WTC11 (cell line): ENCODE results near the gene CFAP20DC. TPM values are rescaled to one million over a fixed set of nuclear protein-coding genes. Genes with fewer than 3 reads are reported as not detected.
"Not testable (repeated sequence)": the region's sequence is repeated elsewhere in the genome, so short reads cannot be mapped to it uniquely, and the experiment has no call there.

ENCODE experiments used
- ATAC-seq: fragments of 200-7000 bp; cut with Tn5 transposase; 2 replicates; pipeline ENCODE4 v1.10.0; 2021; ENCODE audit warnings: mild to moderate bottlenecking, moderate library complexity
- CTCF ChIA-PET: fragments of 300-600 bp; sonication (Branson Sonifier 250); formaldehyde crosslinking; loops from one replicate; lab custom pipeline; 2021; ENCODE audit warnings: antibody characterized with exemption; lab: Charles Lee
- POLR2A ChIA-PET: fragments of 350-600 bp; sonication (Branson Sonifier 250); formaldehyde crosslinking; loops from one replicate; lab custom pipeline; 2021; ENCODE audit warnings: antibody characterized with exemption; lab: Charles Lee
- DNase-seq: peaks from one replicate; pipeline ENCODE4 v3.0.0; 2021; ENCODE audit warnings: low spot score
- H3K27ac Mint-ChIP-seq: 2 replicates; pipeline ENCODE4 v1.8.0; 2021; ENCODE audit warnings: mixed read lengths
- H3K27me3 Mint-ChIP-seq: 2 replicates; pipeline ENCODE4 v1.8.0; 2021; ENCODE audit warnings: low read depth, mild to moderate bottlenecking, moderate library complexity, mixed read lengths
- H3K36me3 Mint-ChIP-seq: 2 replicates; pipeline ENCODE4 v1.8.0; 2021; ENCODE audit warnings: mixed read lengths
- H3K4me1 Mint-ChIP-seq: 2 replicates; pipeline ENCODE4 v1.8.0; 2022; ENCODE audit warnings: mixed read lengths
- H3K4me3 Mint-ChIP-seq: 2 replicates; pipeline ENCODE4 v1.8.0; 2021; ENCODE audit warnings: mild to moderate bottlenecking, moderate library complexity, mixed read lengths
- H3K9me3 Mint-ChIP-seq: 2 replicates; pipeline ENCODE4 v1.8.0; 2021; ENCODE audit warnings: mixed read lengths
- AR ChIP-seq: fragments of 250-450 bp; sonication (Bioruptor Pico); IDR thresholded peaks from 2 replicates; pipeline ENCODE4 v1.9.0; 2021; ENCODE audit warnings: mild to moderate bottlenecking
- CBFB ChIP-seq: sonication (generic); formaldehyde crosslinking; IDR thresholded peaks from 2 replicates; pipeline ENCODE4 v1.8.1; 2022; ENCODE audit warnings: mild to moderate bottlenecking, low read depth, missing genetic modification reagents
- CTCF ChIP-seq: fragments of 200-600 bp; IDR thresholded peaks from 2 replicates; pipeline ENCODE4 v1.8.0; 2022; ENCODE audit warnings: antibody characterized with exemption
- IRF2 ChIP-seq: sonication (generic); formaldehyde crosslinking; IDR thresholded peaks from 2 replicates; pipeline ENCODE4 v1.8.0; 2022; ENCODE audit warnings: low read depth, missing genetic modification reagents, borderline replicate concordance
- KAT7 ChIP-seq: sonication (generic); formaldehyde crosslinking; IDR thresholded peaks from 2 replicates; pipeline ENCODE4 v1.8.1; 2023; ENCODE audit warnings: missing genetic modification reagents, mild to moderate bottlenecking, borderline replicate concordance
- MYBL2 ChIP-seq: sonication (generic); formaldehyde crosslinking; IDR thresholded peaks from 2 replicates; pipeline ENCODE4 v1.8.1; 2023; ENCODE audit warnings: mild to moderate bottlenecking, moderate library complexity, missing genetic modification reagents
- NFATC4 ChIP-seq: fragments of 250-450 bp; sonication (Bioruptor Pico); IDR thresholded peaks from 2 replicates; pipeline ENCODE4 v1.9.0; 2021; ENCODE audit warnings: mild to moderate bottlenecking
- SMAD4 ChIP-seq: sonication (generic); formaldehyde crosslinking; IDR thresholded peaks from 2 replicates; pipeline ENCODE4 v1.8.0; 2022; ENCODE audit warnings: mild to moderate bottlenecking, missing genetic modification reagents
- SP1 ChIP-seq: sonication (generic); formaldehyde crosslinking; conservative IDR thresholded peaks from 2 replicates; pipeline ENCODE4 v1.8.1; 2022; ENCODE audit warnings: missing genetic modification reagents
- TP53 ChIP-seq: sonication (generic); formaldehyde crosslinking; IDR thresholded peaks from 2 replicates; pipeline ENCODE4 v1.8.1; 2023; ENCODE audit warnings: mild to moderate bottlenecking, missing genetic modification reagents
- ZNF121 ChIP-seq: sonication (generic); formaldehyde crosslinking; IDR thresholded peaks from 2 replicates; pipeline ENCODE4 v1.8.0; 2023; ENCODE audit warnings: missing genetic modification reagents
- ZNF138 ChIP-seq: sonication (generic); formaldehyde crosslinking; conservative IDR thresholded peaks from 2 replicates; pipeline ENCODE4 v1.8.1; 2022; ENCODE audit warnings: mild to moderate bottlenecking, moderate library complexity, missing genetic modification reagents
- ZNF396 ChIP-seq: fragments of 250-450 bp; sonication (Bioruptor Pico); IDR thresholded peaks from 2 replicates; pipeline ENCODE4 v1.8.0; 2021; ENCODE audit warnings: mild to moderate bottlenecking, moderate library complexity, borderline replicate concordance
- ZNF423 ChIP-seq: fragments of 250-450 bp; sonication (Bioruptor Pico); IDR thresholded peaks from 2 replicates; pipeline ENCODE4 v2.1.2; 2022; ENCODE audit warnings: mild to moderate bottlenecking, moderate library complexity
- total RNA-seq: library from RNA; stranded (reverse); gene quantifications from 3 replicates; pipeline ENCODE4 v1.2.3, GENCODE V29; 2021
- TF ChIP-seq, protein P1 (sequence below): fragments of 250-450 bp; sonication (Bioruptor Pico); conservative IDR thresholded peaks from 2 replicates; pipeline ENCODE4 v1.9.0; 2021; ENCODE audit warnings: mild to moderate bottlenecking
- TF ChIP-seq, protein P2 (sequence below): sonication (generic); formaldehyde crosslinking; IDR thresholded peaks from 2 replicates; pipeline ENCODE4 v1.8.1; 2022; ENCODE audit warnings: mild to moderate bottlenecking, moderate library complexity, missing genetic modification reagents
- TF ChIP-seq, protein P3 (sequence below): sonication (generic); formaldehyde crosslinking; IDR thresholded peaks from 2 replicates; pipeline ENCODE4 v1.8.1; 2022; ENCODE audit warnings: low read depth, missing genetic modification reagents, borderline replicate concordance
- TF ChIP-seq, protein P4 (sequence below): sonication (generic); formaldehyde crosslinking; IDR thresholded peaks from 2 replicates; pipeline ENCODE4 v1.8.1; 2022; ENCODE audit warnings: missing genetic modification reagents, borderline replicate concordance

CFAP20DC gene
- total RNA-seq, 1 experiment from 2014 or later: 4.9 TPM

- ATAC-seq (no peak), DNase-seq (no peak)
- CTCF ChIA-PET: no interaction called here
- peaks cover 5% of the 10 kb centered on the region; the same call in 1 of the 2 replicates for H3K4me1 Mint-ChIP-seq
- TF ChIP-seq ZNF138: no peak
- TF ChIP-seq NFATC4: no peak
- TF ChIP-seq, protein P1, sequence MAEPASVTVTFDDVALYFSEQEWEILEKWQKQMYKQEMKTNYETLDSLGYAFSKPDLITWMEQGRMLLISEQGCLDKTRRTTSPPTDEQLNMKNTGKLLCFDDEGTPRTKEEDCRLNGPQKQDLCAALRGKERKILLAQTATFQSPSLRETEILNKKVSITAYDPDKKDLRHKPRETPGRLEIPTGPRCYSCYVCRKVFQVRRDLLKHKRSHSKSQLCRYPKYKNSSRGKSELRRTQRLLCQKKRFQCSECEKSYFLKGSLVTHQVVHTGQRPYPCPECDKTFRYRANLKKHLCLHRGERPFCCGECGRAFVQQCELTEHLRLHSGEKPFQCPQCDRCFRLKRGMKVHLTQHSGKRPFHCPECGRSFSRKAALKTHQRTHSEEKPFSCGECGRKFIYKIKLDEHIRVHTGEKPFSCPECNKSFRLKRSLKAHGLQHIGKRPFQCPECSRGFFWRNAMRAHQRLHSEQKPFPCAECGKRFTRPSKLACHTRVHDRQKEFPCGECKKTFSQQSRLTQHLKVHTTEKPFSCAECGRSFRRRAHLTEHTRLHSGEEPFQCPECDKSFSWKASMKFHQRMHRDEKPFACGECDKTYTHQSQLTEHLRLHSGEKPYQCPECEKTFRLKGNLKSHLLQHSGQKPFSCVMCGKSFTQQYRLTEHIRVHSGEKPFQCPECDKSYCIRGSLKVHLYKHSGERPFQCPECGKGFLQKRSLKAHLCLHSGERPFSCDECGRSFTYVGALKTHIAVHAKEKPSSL: no peak
- no peak for TF ChIP-seq SP1
- no peak for TF ChIP-seq ZNF396
- TF ChIP-seq AR (CRISPR knock-in tag): no peak
- no peak overlapping the region for H3K4me3 Mint-ChIP-seq
- H3K36me3 Mint-ChIP-seq: peaks cover 5% of the 10 kb centered on the region; the same call in 1 of the 2 replicates
- POLR2A ChIA-PET: no interaction called here
- H3K9me3 Mint-ChIP-seq: peaks cover 11% of the 10 kb centered on the region; the same call in 1 of the 2 replicates
- no peaks in the 10 kb centered on the region; the same call in 1 of the 2 replicates for H3K27me3 Mint-ChIP-seq
- H3K27ac Mint-ChIP-seq: no peak overlapping the region
Measured at GRCh38 chr3:58986654-58987053, 63.2 kb downstream of the CFAP20DC start.

DNA sequence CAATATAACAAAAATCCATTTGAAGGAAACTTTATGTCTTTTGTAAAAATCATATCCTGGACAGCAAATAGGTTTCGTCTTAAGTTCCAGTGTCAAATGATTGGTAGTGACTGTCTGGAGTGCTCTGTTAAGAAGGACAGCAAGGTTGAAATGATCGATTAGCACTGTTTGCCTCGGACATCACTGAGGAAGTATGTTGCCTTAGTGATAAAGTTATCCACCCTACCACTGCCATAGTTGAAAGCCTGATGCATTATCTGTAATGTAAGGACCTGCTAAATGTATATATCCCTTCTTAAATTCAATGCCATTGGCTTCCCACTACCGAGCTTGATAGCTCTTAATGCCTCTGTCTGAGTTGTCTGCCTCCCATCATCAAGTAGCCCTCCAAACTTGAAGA lies 70.0 kb downstream of the CFAP20DC start:
- no peak for TF ChIP-seq CTCF
- H3K4me3 Mint-ChIP-seq: no peak overlapping the region
- ATAC-seq: no peak
- ChIA-PET POLR2A (no interaction called here), CTCF (no interaction called here)
- H3K27me3 Mint-ChIP-seq: no peaks in the 10 kb centered on the region; the same call in 1 of the 2 replicates
- no peak for DNase-seq
- peaks cover 5% of the 10 kb centered on the region; the same call in 1 of the 2 replicates for H3K36me3 Mint-ChIP-seq
- H3K9me3 Mint-ChIP-seq: no peaks in the 10 kb centered on the region
- H3K27ac Mint-ChIP-seq: no peak overlapping the region
- peaks cover 12% of the 10 kb centered on the region for H3K4me1 Mint-ChIP-seq

- CTCF ChIA-PET: no interaction called here
Measured at GRCh38 chr3:58973796-58974195, 76.0 kb downstream of the CFAP20DC start.

GRCh38 chr3:58967866-58968265 lies 82.0 kb downstream of the CFAP20DC start:
- H3K9me3 Mint-ChIP-seq, H3K27me3 Mint-ChIP-seq, H3K4me1 Mint-ChIP-seq, H3K4me3 Mint-ChIP-seq, CTCF ChIA-PET, H3K27ac Mint-ChIP-seq, H3K36me3 Mint-ChIP-seq, DNase-seq, POLR2A ChIA-PET, ATAC-seq: not testable (repeated sequence)

More at GRCh38 chr3:58973796-58974195, 76.0 kb downstream of the CFAP20DC start:
- no peak for ATAC-seq
- H3K9me3 Mint-ChIP-seq: no peaks in the 10 kb centered on the region
- TF ChIP-seq, protein P2, sequence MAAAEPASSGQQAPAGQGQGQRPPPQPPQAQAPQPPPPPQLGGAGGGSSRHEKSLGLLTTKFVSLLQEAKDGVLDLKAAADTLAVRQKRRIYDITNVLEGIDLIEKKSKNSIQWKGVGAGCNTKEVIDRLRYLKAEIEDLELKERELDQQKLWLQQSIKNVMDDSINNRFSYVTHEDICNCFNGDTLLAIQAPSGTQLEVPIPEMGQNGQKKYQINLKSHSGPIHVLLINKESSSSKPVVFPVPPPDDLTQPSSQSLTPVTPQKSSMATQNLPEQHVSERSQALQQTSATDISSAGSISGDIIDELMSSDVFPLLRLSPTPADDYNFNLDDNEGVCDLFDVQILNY (CRISPR knock-in tag): no peak
- no peak for TF ChIP-seq TP53
- TF ChIP-seq, protein P3, sequence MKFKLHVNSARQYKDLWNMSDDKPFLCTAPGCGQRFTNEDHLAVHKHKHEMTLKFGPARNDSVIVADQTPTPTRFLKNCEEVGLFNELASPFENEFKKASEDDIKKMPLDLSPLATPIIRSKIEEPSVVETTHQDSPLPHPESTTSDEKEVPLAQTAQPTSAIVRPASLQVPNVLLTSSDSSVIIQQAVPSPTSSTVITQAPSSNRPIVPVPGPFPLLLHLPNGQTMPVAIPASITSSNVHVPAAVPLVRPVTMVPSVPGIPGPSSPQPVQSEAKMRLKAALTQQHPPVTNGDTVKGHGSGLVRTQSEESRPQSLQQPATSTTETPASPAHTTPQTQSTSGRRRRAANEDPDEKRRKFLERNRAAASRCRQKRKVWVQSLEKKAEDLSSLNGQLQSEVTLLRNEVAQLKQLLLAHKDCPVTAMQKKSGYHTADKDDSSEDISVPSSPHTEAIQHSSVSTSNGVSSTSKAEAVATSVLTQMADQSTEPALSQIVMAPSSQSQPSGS (CRISPR knock-in tag): no peak
- TF ChIP-seq, protein P4, sequence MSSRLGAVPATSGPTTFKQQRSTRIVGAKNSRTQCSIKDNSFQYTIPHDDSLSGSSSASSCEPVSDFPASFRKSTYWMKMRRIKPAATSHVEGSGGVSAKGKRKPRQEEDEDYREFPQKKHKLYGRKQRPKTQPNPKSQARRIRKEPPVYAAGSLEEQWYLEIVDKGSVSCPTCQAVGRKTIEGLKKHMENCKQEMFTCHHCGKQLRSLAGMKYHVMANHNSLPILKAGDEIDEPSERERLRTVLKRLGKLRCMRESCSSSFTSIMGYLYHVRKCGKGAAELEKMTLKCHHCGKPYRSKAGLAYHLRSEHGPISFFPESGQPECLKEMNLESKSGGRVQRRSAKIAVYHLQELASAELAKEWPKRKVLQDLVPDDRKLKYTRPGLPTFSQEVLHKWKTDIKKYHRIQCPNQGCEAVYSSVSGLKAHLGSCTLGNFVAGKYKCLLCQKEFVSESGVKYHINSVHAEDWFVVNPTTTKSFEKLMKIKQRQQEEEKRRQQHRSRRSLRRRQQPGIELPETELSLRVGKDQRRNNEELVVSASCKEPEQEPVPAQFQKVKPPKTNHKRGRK (CRISPR knock-in tag): no peak
- TF ChIP-seq SMAD4 (CRISPR knock-in tag): no peak
- TF ChIP-seq IRF2 (CRISPR knock-in tag): no peak
- TF ChIP-seq CBFB: no peak
- no peak for TF ChIP-seq ZNF121 (CRISPR knock-in tag)
- no peak for TF ChIP-seq KAT7 (CRISPR knock-in tag)
- TF ChIP-seq ZNF423 (CRISPR knock-in tag): no peak
- no peak for TF ChIP-seq MYBL2 (CRISPR knock-in tag)
- H3K27me3 Mint-ChIP-seq: no peaks in the 10 kb centered on the region
- POLR2A ChIA-PET: no interaction called here
- no peaks in the 10 kb centered on the region for H3K36me3 Mint-ChIP-seq
- H3K4me3 Mint-ChIP-seq: no peak overlapping the region
- DNase-seq: no peak
- H3K27ac Mint-ChIP-seq: no peak overlapping the region
- peaks cover 6% of the 10 kb centered on the region; the same call in 1 of the 2 replicates for H3K4me1 Mint-ChIP-seq
